CD4-positive, alpha-beta T cell (primary cell): ENCODE results near the gene ARHGEF19. TPM values are rescaled to one million over a fixed set of nuclear protein-coding genes. Genes with fewer than 3 reads are reported as not detected.

Experiments
- ATAC-seq: fragments of 200-7000 bp; cut with Tn5 transposase; one replicate; pipeline ENCODE4 v1.10.0; 2022; ENCODE audit warnings: mild to moderate bottlenecking; ENCODE audit not compliant: poor library complexity
- CTCF ChIA-PET: fragments of 350-600 bp; sonication (Branson Sonifier 250); formaldehyde crosslinking; loops from one replicate; lab custom pipeline; 2021; ENCODE audit warnings: antibody characterized with exemption, inconsistent platforms; lab: Charles Lee
- POLR2A ChIA-PET: fragments of 350-600 bp; sonication (Branson Sonifier 250); formaldehyde crosslinking; loops from one replicate; lab custom pipeline; 2021; ENCODE audit warnings: antibody characterized with exemption, inconsistent platforms; lab: Charles Lee
- DNase-seq, 14 experiments: peaks; one replicate each; pipeline ENCODE4 v3.0.0-alpha.2; 2013 to 2020; ENCODE audit warnings: mixed read lengths in 2 of 14
- H3K27ac ChIP-seq, 2 donors: one replicate each; pipeline versions ENCODE4 v1.5.1 to v1.7.0; 2013; ENCODE audit warnings: low read length in 2 of 2, low read depth in 1 of 2, mild to moderate bottlenecking in 1 of 2
- H3K27me3 ChIP-seq, 2 experiments: 1 replicate in 1 of 2; 2 replicates in 1 of 2; pipeline versions ENCODE4 v1.6.1 to v1.7.0; 2013; ENCODE audit warnings: low read length in 2 of 2, control low read depth in 1 of 2, mild to moderate bottlenecking in 1 of 2, moderate library complexity in 1 of 2; ENCODE audit not compliant: insufficient read depth in 2 of 2, control insufficient read depth in 1 of 2
- H3K36me3 ChIP-seq: one replicate; pipeline ENCODE4 v1.6.1; 2013; ENCODE audit warnings: low read length, control low read depth; ENCODE audit not compliant: insufficient read depth
- H3K4me1 ChIP-seq: one replicate; pipeline ENCODE4 v1.6.1; 2013; ENCODE audit warnings: low read length, control low read depth; ENCODE audit not compliant: insufficient read depth
- H3K4me3 ChIP-seq: one replicate; pipeline ENCODE4 v1.5.1; 2013; ENCODE audit warnings: mild to moderate bottlenecking, low read length, moderate library complexity
- H3K9me3 ChIP-seq, 2 experiments: 1 replicate in 1 of 2; 2 replicates in 1 of 2; pipeline versions ENCODE4 v1.6.1 to v1.7.0; 2013; ENCODE audit warnings: low read length in 2 of 2, mild to moderate bottlenecking in 2 of 2, control low read depth in 1 of 2, moderate library complexity in 1 of 2; ENCODE audit not compliant: control insufficient read depth in 1 of 2, insufficient read depth in 1 of 2
- H3K27ac Mint-ChIP-seq: one replicate; pipeline ENCODE4 v1.8.0; 2020; ENCODE audit warnings: mixed read lengths
- H3K27me3 Mint-ChIP-seq: one replicate; pipeline ENCODE4 v1.8.0; 2021; ENCODE audit warnings: mixed read lengths
- H3K36me3 Mint-ChIP-seq: one replicate; pipeline ENCODE4 v1.8.0; 2021; ENCODE audit warnings: low read depth, mixed read lengths
- H3K4me1 Mint-ChIP-seq: one replicate; pipeline ENCODE4 v1.8.0; 2021; ENCODE audit warnings: low read depth, mixed read lengths
- H3K4me3 Mint-ChIP-seq: one replicate; pipeline ENCODE4 v1.8.0; 2020; ENCODE audit warnings: mild to moderate bottlenecking, mixed read lengths
- H3K9me3 Mint-ChIP-seq: one replicate; pipeline ENCODE4 v1.8.0; 2020; ENCODE audit warnings: mixed read lengths
- intact Hi-C, 2 experiments: fragments of 100-400 bp; cut with DNase I in 1 of 2; cut with micrococcal nuclease in 1 of 2; formaldehyde crosslinking; loops; one replicate each; pipeline versions ENCODE4 v1.15.1 to v1.9.0; 2023 to 2025; cut with DNase I, micrococcal nuclease
- total RNA-seq, 174 experiments: library from RNA in 2 of 174; stranded (reverse) in 2 of 174; gene quantifications; one replicate each; pipeline ENCODE4 v1.2.3 and lab custom pipeline; 2021 to 2026
- TF ChIP-seq, protein P1 (sequence below): fragments of 200-600 bp; IDR thresholded peaks from one replicate; pipeline ENCODE4 v1.8.0; 2022; ENCODE audit warnings: antibody characterized with exemption, mild to moderate bottlenecking

Gene ARHGEF19
- total RNA-seq, 2 experiments from 2014 or later = 3.8 to 5.8 TPM

- Mint-ChIP-seq H3K27ac (no peak overlapping the region), H3K9me3 (no peaks in the 10 kb centered on the region), H3K36me3 (no peaks in the 10 kb centered on the region), H3K4me1 (peaks cover 17% of the 10 kb centered on the region), H3K4me3 (no peak overlapping the region), H3K27me3 (no peaks in the 10 kb centered on the region)
- DNase-seq = no peak
- POLR2A ChIA-PET = interaction anchor here (0.8 kb wide), 1 partner anchor 50 kb away, joined by 3 read pairs; no protein-coding TSS in a partner anchor
- CTCF ChIA-PET = no interaction called here
- no peak overlapping the region for H3K27ac ChIP-seq
- no peak overlapping the region for H3K4me3 ChIP-seq
- TF ChIP-seq, protein P1, sequence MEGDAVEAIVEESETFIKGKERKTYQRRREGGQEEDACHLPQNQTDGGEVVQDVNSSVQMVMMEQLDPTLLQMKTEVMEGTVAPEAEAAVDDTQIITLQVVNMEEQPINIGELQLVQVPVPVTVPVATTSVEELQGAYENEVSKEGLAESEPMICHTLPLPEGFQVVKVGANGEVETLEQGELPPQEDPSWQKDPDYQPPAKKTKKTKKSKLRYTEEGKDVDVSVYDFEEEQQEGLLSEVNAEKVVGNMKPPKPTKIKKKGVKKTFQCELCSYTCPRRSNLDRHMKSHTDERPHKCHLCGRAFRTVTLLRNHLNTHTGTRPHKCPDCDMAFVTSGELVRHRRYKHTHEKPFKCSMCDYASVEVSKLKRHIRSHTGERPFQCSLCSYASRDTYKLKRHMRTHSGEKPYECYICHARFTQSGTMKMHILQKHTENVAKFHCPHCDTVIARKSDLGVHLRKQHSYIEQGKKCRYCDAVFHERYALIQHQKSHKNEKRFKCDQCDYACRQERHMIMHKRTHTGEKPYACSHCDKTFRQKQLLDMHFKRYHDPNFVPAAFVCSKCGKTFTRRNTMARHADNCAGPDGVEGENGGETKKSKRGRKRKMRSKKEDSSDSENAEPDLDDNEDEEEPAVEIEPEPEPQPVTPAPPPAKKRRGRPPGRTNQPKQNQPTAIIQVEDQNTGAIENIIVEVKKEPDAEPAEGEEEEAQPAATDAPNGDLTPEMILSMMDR = no peak
- no peaks in the 10 kb centered on the region for H3K9me3 ChIP-seq
- peaks cover 22% of the 10 kb centered on the region for H3K4me1 ChIP-seq
- H3K27me3 ChIP-seq = peaks cover 0 to 2% of the 10 kb centered on the region in 2 experiments
- ATAC-seq = no peak
- intact Hi-C loops = loop anchor here in 1 of 2 experiments (10.0 kb wide), 1 partner anchor 597 kb away; the partner anchor contains the start of gene DDI2
- no peaks in the 10 kb centered on the region for H3K36me3 ChIP-seq
These were observed 628 bp downstream of the ARHGEF19 start for GRCh38 chr1:16211824-16212223.

DNA sequence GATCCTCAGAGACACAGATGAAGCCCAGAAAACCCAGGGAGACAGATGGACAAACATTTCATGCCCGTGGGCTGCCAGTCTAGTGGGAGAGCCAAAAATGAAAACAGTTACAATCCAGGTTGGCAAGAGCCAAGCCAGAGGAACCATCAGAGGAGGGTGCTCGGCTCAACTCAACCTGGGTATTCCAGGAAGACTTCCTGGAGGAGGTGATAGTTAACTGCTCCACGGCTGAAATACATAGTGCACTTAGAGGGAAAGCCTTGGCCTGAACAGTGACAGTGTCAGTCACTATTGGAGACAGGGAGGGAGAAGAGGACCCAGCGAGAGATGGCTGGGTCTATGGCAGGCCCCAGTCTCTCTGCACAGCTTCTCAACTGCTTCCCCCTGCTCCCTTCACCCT, 1.9 kb downstream of the ARHGEF19 start:
- Mint-ChIP-seq H3K9me3 (no peaks in the 10 kb centered on the region), H3K4me1 (peaks cover 12% of the 10 kb centered on the region), H3K27ac (no peak overlapping the region), H3K4me3 (no peak overlapping the region), H3K27me3 (no peaks in the 10 kb centered on the region), H3K36me3 (peaks cover 4% of the 10 kb centered on the region)
- no peaks in the 10 kb centered on the region for H3K9me3 ChIP-seq
- no peak overlapping the region for H3K4me3 ChIP-seq
- ATAC-seq = no peak
- POLR2A ChIA-PET = no interaction called here
- no peaks in the 10 kb centered on the region for H3K27me3 ChIP-seq
- DNase-seq = no peak
- H3K27ac ChIP-seq = no peak overlapping the region
- TF ChIP-seq, protein P1 = no peak
- H3K36me3 ChIP-seq = no peaks in the 10 kb centered on the region
- CTCF ChIA-PET = no interaction called here
- peaks cover 16% of the 10 kb centered on the region for H3K4me1 ChIP-seq
- intact Hi-C loops = loop anchor here in 1 of 2 experiments (10.0 kb wide), 1 partner anchor 596 kb away; the partner anchor contains the start of gene DDI2

GRCh38 chr1:16209847-16210407, 2.5 kb downstream of the ARHGEF19 start:
- Histone ChIP-seq H3K9me3 (no peaks in the 10 kb centered on the region), H3K4me3 (no peak overlapping the region), H3K36me3 (no peaks in the 10 kb centered on the region), H3K4me1 (peaks cover 22% of the 10 kb centered on the region), H3K27ac (no peak overlapping the region), H3K27me3 (no peaks in the 10 kb centered on the region)
- ATAC-seq (no peak), DNase-seq (no peak)
- no peak overlapping the region for H3K27ac Mint-ChIP-seq
- H3K36me3 Mint-ChIP-seq = peaks cover 4% of the 10 kb centered on the region
- peaks cover 12% of the 10 kb centered on the region for H3K4me1 Mint-ChIP-seq
- H3K9me3 Mint-ChIP-seq = no peaks in the 10 kb centered on the region
- H3K4me3 Mint-ChIP-seq = no peak overlapping the region
- CTCF ChIA-PET = no interaction called here
- TF ChIP-seq, protein P1 = no peak
- no peaks in the 10 kb centered on the region for H3K27me3 Mint-ChIP-seq
- intact Hi-C loops = loop anchor here (5.0 to 10.0 kb wide), 3 partner anchors 402 to 845 kb away; partner anchors contain the start of genes DDI2 (in 1 of the 2), NBPF1 (in 1 of the 2) and SDHB (in 1 of the 2)
- POLR2A ChIA-PET = no interaction called here
